Measurements from ENCODE around the gene PCK2. TPM values are rescaled to one million over a fixed set of nuclear protein-coding genes. Genes with fewer than 3 reads are reported as not detected.
A peak's percentile ranks its signal among the peaks of the same experiment; 100 is the strongest.

Gene PCK2
- total and polyA plus RNA-seq, 5 donors from 2014 or later = 21.0 to 32.2 (median 26.4) TPM

DNA sequence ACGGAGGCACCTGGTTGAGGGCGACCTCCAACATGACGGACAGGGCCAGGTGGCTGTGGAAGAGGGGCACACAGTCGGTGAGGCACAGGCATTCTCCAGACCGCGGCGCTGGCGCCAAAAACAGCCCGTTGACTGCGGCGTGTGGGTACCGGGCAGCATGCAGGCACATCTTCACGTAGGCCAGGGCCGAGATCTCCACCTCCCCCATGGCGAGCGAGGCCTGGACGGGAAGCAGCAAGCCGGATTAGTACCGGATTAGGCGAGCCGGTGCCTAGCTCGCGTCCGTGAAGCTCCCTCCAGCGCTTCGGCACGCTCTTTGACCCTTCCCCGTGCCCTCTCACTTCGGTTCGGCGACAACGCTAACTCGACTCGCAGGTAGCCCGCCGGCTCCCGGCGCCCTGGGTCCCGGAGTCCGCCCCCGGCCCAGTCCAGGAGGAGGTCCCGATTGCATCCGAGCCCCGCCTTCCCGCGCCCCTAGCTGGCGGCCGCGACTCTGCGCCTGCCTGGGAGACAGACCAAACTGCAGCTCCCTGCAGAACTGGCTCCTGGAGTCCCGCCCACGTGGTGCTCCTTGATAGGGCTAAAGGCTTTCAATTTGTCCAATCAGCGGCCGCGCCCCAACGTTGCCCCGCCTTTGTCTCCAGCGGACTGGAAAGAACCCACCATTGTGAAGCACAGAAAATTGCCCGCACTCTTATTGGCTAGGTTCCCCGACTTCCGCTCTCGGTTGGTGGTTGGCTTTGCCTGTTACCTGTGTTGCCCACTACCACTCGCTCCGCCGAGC, 47.2 kb downstream of the PCK2 start, which contains the start of gene EMC9:
TSS of gene EMC9 (minus strand) at position 495 of the 784 bp plus-strand sequence. CDS start at position 208, 287 bp downstream.
- no peaks in the 10 kb centered on the region for H3K27me3 ChIP-seq (ENCODE audit: control insufficient read depth, insufficient read depth, low read length)
- H3K9me3 ChIP-seq (ENCODE audit: control insufficient read depth in 2 of 2, low read length in 2 of 2) = no peaks in the 10 kb centered on the region
- peak within 1 kb of the TSS; percentile 88 for H3K4me3 ChIP-seq (ENCODE audit: low read depth, low read length)
- DNase-seq (peak; percentile 99 to 100 (median 99)), ATAC-seq (ENCODE audit: low read depth in 2 of 2) (peak; percentile 92 to 94)
- Mint-ChIP-seq H3K27me3 (no peaks in the 10 kb centered on the region), H3K27ac (peak within 1 kb of the TSS; percentile 91 to 98 (median 93)), H3K9me3 (no peaks in the 10 kb centered on the region), H3K4me1 (peaks cover 6 to 86% (median 46%) of the 10 kb centered on the region in 4 donors), H3K4me3 (peak within 1 kb of the TSS; percentile 87 to 97 (median 94)), H3K36me3 (peaks cover 25% of the 10 kb centered on the region)
- H3K4me1 ChIP-seq (ENCODE audit: control insufficient read depth, insufficient read depth, low read length, poor library complexity, severe bottlenecking) = peaks cover 65% of the 10 kb centered on the region
- peaks cover 28% of the 10 kb centered on the region for H3K36me3 ChIP-seq (ENCODE audit: control insufficient read depth, insufficient read depth, low read length)
- H3K27ac ChIP-seq (ENCODE audit: insufficient read depth, low read length, poor library complexity, severe bottlenecking) = peak within 1 kb of the TSS; percentile 80

DNA sequence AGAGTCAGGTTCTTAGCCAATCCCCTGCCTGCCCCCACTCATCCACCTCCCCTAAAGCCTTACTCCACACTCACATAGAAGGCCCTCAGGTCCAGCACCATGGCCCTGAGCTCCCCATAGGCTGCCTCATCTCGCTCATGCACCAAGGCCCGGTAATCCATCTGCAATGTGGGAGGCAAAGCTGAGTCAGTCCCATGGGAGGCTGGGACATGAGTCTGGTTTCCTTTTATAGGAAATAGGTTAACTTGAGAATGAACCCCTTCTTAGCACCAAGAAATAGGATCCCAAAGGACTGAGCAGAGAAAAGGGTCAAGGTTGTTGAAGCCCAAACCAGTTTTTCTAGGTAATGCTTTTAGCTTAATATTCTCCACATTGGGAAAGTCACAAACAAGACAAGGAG, 49.4 kb downstream of the PCK2 start:
- Mint-ChIP-seq H3K27ac (peak overlapping the region in 1 of 3 donors; percentile 14), H3K4me1 (peaks cover 6 to 76% (median 44%) of the 10 kb centered on the region in 4 donors), H3K27me3 (no peaks in the 10 kb centered on the region), H3K9me3 (no peaks in the 10 kb centered on the region), H3K36me3 (peaks cover 16% of the 10 kb centered on the region), H3K4me3 (peak overlapping the region; percentile 43 to 74 (median 58))
- Histone ChIP-seq H3K9me3 (ENCODE audit: control insufficient read depth in 2 of 2, low read length in 2 of 2) (no peaks in the 10 kb centered on the region), H3K27ac (ENCODE audit: insufficient read depth, low read length, poor library complexity, severe bottlenecking) (no peak overlapping the region), H3K36me3 (ENCODE audit: control insufficient read depth, insufficient read depth, low read length) (peaks cover 18% of the 10 kb centered on the region), H3K4me3 (ENCODE audit: low read depth, low read length) (no peak overlapping the region), H3K4me1 (ENCODE audit: control insufficient read depth, insufficient read depth, low read length, poor library complexity, severe bottlenecking) (peaks cover 56% of the 10 kb centered on the region), H3K27me3 (ENCODE audit: control insufficient read depth, insufficient read depth, low read length) (no peaks in the 10 kb centered on the region)
- no peak for ATAC-seq (ENCODE audit: low read depth in 2 of 2)
- DNase-seq = no peak

DNA sequence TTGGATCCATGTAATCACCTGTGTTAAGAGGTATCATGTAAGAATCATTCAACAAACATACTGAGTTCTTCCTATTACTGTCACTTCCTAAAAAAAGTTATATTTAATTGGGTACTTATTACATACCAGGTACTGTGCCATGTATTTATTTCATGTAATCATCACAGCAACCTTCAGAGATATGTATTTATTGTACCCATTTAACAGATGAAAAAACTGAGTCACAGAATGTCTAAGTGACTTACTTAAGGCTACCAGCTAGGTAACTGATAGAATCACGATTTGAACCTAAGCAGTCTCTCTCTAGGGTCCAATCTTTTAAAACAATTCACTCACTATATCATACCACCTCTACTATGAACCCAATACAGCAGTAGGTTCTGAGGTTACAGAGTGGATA, 50.3 kb downstream of the PCK2 start:
- no peaks in the 10 kb centered on the region for H3K27me3 Mint-ChIP-seq
- Histone ChIP-seq H3K4me1 (ENCODE audit: control insufficient read depth, insufficient read depth, low read length, poor library complexity, severe bottlenecking) (peaks cover 59% of the 10 kb centered on the region), H3K36me3 (ENCODE audit: control insufficient read depth, insufficient read depth, low read length) (peaks cover 17% of the 10 kb centered on the region), H3K4me3 (ENCODE audit: low read depth, low read length) (peak overlapping the region; percentile 13), H3K27ac (ENCODE audit: insufficient read depth, low read length, poor library complexity, severe bottlenecking) (no peak overlapping the region), H3K27me3 (ENCODE audit: control insufficient read depth, insufficient read depth, low read length) (no peaks in the 10 kb centered on the region), H3K9me3 (ENCODE audit: control insufficient read depth in 2 of 2, low read length in 2 of 2) (no peaks in the 10 kb centered on the region)
- peaks cover 8% of the 10 kb centered on the region for H3K36me3 Mint-ChIP-seq
- no peaks in the 10 kb centered on the region for H3K9me3 Mint-ChIP-seq
- peak overlapping the region; percentile 57 to 77 (median 66) for H3K4me3 Mint-ChIP-seq
- DNase-seq = no peak
- peak overlapping the region in 2 of 3 donors; percentile 50 to 79 for H3K27ac Mint-ChIP-seq
- H3K4me1 Mint-ChIP-seq = peaks cover 6 to 76% (median 42%) of the 10 kb centered on the region in 4 donors
- ATAC-seq (ENCODE audit: low read depth in 2 of 2) = no peak

DNA sequence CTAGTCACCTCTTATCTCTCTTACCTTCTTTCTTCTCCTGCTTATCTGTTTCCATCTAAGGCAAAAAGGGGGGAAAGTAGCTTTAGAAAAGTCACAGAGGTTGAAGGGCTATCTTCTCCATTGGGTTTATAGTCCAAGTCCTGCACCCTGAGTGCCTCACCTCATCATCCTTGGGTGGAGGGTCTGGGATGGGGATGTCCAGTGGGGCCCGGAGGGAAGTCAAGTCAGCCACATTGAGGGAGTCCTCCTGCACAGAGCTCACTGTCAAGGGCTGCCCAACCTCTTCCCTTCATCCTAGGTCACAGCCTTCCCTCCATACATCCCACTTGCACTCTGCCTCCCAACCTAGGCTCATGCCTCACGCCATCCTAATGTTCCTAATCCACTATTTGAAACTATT, 51.1 kb downstream of the PCK2 start:
- peak overlapping the region; percentile 55 to 98 (median 90) for H3K27ac Mint-ChIP-seq
- peaks cover 24% of the 10 kb centered on the region for H3K36me3 ChIP-seq (ENCODE audit: control insufficient read depth, insufficient read depth, low read length)
- H3K27me3 ChIP-seq (ENCODE audit: control insufficient read depth, insufficient read depth, low read length) = no peaks in the 10 kb centered on the region
- peaks cover 8% of the 10 kb centered on the region for H3K36me3 Mint-ChIP-seq
- H3K4me1 Mint-ChIP-seq = peaks cover 0 to 76% (median 40%) of the 10 kb centered on the region in 4 donors
- H3K4me1 ChIP-seq (ENCODE audit: control insufficient read depth, insufficient read depth, low read length, poor library complexity, severe bottlenecking) = peaks cover 59% of the 10 kb centered on the region
- peak overlapping the region; percentile 98 to 100 (median 100) for H3K4me3 Mint-ChIP-seq
- no peaks in the 10 kb centered on the region for H3K9me3 Mint-ChIP-seq
- H3K9me3 ChIP-seq (ENCODE audit: control insufficient read depth in 2 of 2, low read length in 2 of 2) = no peaks in the 10 kb centered on the region
- H3K4me3 ChIP-seq (ENCODE audit: low read depth, low read length) = peak overlapping the region; percentile 96
- no peaks in the 10 kb centered on the region for H3K27me3 Mint-ChIP-seq
- peak overlapping the region; percentile 92 for H3K27ac ChIP-seq (ENCODE audit: insufficient read depth, low read length, poor library complexity, severe bottlenecking)
- DNase-seq (no peak), ATAC-seq (ENCODE audit: low read depth in 2 of 2) (no peak)

GRCh38 chr14:24145690-24146452, 51.8 kb downstream of the PCK2 start:
- H3K4me1 ChIP-seq (ENCODE audit: control insufficient read depth, insufficient read depth, low read length, poor library complexity, severe bottlenecking) = peaks cover 55% of the 10 kb centered on the region
- Mint-ChIP-seq H3K27ac (peak overlapping the region; percentile 92 to 98 (median 97)), H3K36me3 (peaks cover 12% of the 10 kb centered on the region), H3K4me1 (peaks cover 0 to 77% (median 45%) of the 10 kb centered on the region in 4 donors), H3K27me3 (no peaks in the 10 kb centered on the region), H3K4me3 (peak overlapping the region; percentile 98 to 100 (median 100)), H3K9me3 (no peaks in the 10 kb centered on the region)
- peak overlapping the region; percentile 96 for H3K4me3 ChIP-seq (ENCODE audit: low read depth, low read length)
- DNase-seq = peak in 1 of 3 donors; percentile 43
- peak overlapping the region; percentile 92 for H3K27ac ChIP-seq (ENCODE audit: insufficient read depth, low read length, poor library complexity, severe bottlenecking)
- no peaks in the 10 kb centered on the region for H3K27me3 ChIP-seq (ENCODE audit: control insufficient read depth, insufficient read depth, low read length)
- no peak for ATAC-seq (ENCODE audit: low read depth in 2 of 2)
- H3K36me3 ChIP-seq (ENCODE audit: control insufficient read depth, insufficient read depth, low read length) = peaks cover 31% of the 10 kb centered on the region
- H3K9me3 ChIP-seq (ENCODE audit: control insufficient read depth in 2 of 2, low read length in 2 of 2) = no peaks in the 10 kb centered on the region

GRCh38 chr14:24146453-24146977, 52.4 kb downstream of the PCK2 start, which contains the start of gene PSME2:
Gene PSME2 (minus strand): TSS chr14:24146610. CDS start chr14:24146581, 29 bp downstream.
- Mint-ChIP-seq H3K4me3 (peak within 1 kb of the TSS; percentile 98 to 100 (median 100)), H3K9me3 (no peaks in the 10 kb centered on the region), H3K4me1 (peaks cover 0 to 78% (median 45%) of the 10 kb centered on the region in 4 donors), H3K27me3 (no peaks in the 10 kb centered on the region), H3K27ac (peak within 1 kb of the TSS; percentile 92 to 98 (median 97)), H3K36me3 (peaks cover 12% of the 10 kb centered on the region)
- Histone ChIP-seq H3K4me1 (ENCODE audit: control insufficient read depth, insufficient read depth, low read length, poor library complexity, severe bottlenecking) (peaks cover 54% of the 10 kb centered on the region), H3K27ac (ENCODE audit: insufficient read depth, low read length, poor library complexity, severe bottlenecking) (peak within 1 kb of the TSS; percentile 92), H3K9me3 (ENCODE audit: control insufficient read depth in 2 of 2, low read length in 2 of 2) (no peaks in the 10 kb centered on the region), H3K4me3 (ENCODE audit: low read depth, low read length) (peak within 1 kb of the TSS; percentile 96), H3K36me3 (ENCODE audit: control insufficient read depth, insufficient read depth, low read length) (peaks cover 37% of the 10 kb centered on the region), H3K27me3 (ENCODE audit: control insufficient read depth, insufficient read depth, low read length) (no peaks in the 10 kb centered on the region)
- ATAC-seq (ENCODE audit: low read depth in 2 of 2) (peak; percentile 43 to 48), DNase-seq (peak; percentile 83 to 91 (median 88))
